SHP77 (cell line): ENCODE measurements around the gene ZNF462.
"Not testable (repeated sequence)": the region's sequence is repeated elsewhere in the genome, so short reads cannot be mapped to it uniquely, and the experiment has no call there.

Source experiments
- DNase-seq, 2 experiments: peaks; one replicate each; lab custom pipeline; 2025; lab: John Stamatoyannopoulos, UW

The ZNF462 gene

GRCh38 chr9:106889061-106889590 lies 26.2 kb downstream of the ZNF462 start:
- no peak for DNase-seq

GRCh38 chr9:106890608-106891007 lies 27.6 kb downstream of the ZNF462 start:
- DNase-seq, result no peak

GRCh38 chr9:106891286-106891685 lies 28.3 kb downstream of the ZNF462 start:
- DNase-seq, result no peak

- no peak for DNase-seq
Measured at GRCh38 chr9:106892632-106893031, 29.7 kb downstream of the ZNF462 start.

- no peak for DNase-seq
Measured at GRCh38 chr9:106893088-106893487, 30.1 kb downstream of the ZNF462 start.

DNA sequence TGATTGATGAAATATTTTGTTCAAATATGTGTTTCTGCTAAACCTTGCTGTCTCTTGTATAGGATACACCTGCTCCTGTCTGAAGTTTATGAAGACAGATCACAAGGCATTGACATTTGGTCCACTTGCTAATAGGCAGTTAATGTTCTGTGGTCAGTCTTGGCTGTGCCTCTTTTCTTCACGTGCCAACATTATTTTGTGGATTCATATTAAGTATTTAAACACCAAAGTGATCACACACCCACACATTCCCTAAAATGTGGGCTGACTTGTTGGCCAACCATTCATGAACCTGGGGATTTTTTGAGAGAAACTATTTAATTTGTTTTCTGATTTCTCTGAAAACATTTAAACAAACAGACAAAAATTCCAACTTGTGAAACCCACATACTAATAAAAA lies 33.7 kb downstream of the ZNF462 start:
- DNase-seq, result no peak

DNA sequence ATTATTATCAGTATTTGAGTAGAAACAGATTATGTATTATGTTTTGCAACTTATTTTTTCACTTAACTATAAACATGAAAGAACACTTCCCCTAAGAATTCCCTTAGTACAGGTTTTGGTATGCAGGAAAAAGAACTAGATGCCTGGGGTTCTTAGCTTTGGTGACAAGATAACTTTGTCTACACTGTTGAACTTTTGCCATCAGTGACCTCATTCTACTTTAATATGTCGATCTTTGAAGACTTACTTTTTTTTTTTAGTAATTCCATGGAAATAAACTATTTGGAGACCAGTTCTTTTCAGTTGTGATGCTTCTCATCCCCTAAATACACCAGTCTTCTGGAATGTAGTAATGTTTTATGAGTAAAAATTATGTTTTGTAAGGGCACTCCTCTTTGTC lies 34.3 kb downstream of the ZNF462 start:
- no peak for DNase-seq

DNA sequence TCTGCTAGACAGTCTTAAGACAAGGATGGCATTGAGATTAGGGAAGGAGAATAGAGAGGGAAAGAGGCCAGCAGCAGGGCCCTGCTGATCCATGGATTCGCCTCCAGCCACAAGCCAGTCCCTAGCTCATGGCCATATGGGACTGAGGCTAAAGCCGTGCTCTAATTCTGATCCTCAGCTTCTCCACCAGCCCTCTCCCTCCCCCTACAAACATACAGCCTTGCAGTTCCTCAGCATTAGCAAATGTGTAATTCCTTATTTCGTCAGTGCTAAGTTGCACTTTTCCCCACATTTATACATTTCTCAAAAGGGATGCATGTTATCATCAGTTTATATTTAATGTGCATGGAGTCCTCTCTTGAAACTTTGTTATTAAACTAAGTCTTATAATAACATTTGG lies 34.8 kb downstream of the ZNF462 start:
- no peak for DNase-seq

DNA sequence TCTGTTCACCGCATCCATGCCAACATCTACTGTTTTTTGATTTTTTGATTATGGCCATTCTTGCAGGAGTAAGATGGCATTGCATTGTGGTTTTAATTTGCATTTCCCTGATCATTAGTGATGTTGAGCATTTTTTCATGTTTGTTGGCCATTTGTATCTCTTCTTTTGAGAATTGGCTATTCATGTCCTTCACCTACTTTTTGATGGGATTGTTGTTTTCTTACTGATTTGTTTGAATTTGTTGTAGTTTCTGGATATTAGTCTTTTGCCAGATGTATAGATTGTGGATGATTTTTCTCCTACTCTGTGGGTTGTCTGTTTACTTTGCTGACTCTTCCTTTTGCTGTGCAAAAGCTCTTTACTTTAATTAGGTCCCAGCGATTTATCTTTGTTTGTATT lies 37.6 kb downstream of the ZNF462 start:
- DNase-seq, result not testable (repeated sequence)

- no peak for DNase-seq
Measured at GRCh38 chr9:106906129-106906528, 43.2 kb downstream of the ZNF462 start.

DNA sequence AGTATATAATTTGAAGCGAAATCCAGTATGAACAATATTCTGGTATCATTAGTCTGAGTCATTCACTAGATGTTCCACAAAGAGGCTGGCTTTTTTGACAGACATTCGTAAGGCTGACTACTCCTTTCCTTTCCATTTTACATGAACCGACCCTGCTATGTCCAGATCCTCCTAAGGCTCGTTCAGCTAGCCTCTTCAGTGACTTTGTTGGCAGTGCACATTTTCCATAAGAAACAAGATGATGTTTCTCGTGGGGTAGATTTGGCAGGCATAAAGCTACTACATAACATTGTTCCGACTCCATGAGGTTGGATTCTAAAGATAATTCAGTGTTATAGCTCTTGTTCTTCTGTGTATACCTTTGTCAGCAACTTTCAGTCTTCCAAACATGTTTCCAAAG lies 49.0 kb downstream of the ZNF462 start:
- DNase-seq, result no peak

GRCh38 chr9:106913276-106913675 lies 50.3 kb downstream of the ZNF462 start:
- no peak for DNase-seq

DNA sequence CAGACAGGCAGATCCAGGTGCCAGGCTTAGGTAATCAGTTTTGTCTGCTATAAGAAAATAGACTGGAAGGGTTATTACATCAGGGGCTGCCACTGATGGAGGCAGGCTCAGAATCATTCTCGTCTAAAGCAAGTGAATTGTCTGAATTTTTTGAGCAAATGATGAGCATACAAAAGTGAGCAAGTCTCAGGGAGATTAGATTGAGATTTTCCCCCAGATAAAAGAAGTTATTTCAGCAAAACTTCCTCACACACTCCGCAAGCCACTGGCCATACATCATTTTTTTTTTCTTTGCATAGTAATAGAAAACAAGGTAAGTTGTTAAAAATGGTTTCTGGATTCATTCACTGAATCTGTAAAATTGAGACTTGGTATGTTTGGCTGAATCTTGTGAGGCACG lies 52.9 kb downstream of the ZNF462 start:
- no peak for DNase-seq

- no peak for DNase-seq
Measured at GRCh38 chr9:106916466-106917235, 53.7 kb downstream of the ZNF462 start.

GRCh38 chr9:106918825-106919509 lies 56.0 kb downstream of the ZNF462 start:
- DNase-seq, result no peak

DNA sequence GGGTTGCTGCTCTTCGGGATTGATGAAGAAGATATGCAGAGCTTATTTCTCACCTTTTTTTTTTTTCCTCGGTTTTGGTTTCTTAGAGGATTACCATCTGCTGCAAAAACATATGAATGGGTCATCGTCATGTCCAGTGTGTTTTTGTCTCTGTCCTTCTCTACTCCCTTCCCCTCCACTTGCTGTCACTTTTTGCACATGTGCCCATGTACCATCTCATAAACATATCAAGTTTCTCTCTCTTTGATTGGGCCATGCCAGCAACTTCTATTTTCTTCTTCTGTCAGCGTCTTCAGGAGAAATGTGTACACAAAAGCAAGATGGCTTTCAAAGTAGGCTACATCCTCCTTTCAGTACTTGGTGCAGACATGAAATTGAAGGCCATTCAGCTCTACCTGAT lies 57.1 kb downstream of the ZNF462 start:
- no peak for DNase-seq

DNA sequence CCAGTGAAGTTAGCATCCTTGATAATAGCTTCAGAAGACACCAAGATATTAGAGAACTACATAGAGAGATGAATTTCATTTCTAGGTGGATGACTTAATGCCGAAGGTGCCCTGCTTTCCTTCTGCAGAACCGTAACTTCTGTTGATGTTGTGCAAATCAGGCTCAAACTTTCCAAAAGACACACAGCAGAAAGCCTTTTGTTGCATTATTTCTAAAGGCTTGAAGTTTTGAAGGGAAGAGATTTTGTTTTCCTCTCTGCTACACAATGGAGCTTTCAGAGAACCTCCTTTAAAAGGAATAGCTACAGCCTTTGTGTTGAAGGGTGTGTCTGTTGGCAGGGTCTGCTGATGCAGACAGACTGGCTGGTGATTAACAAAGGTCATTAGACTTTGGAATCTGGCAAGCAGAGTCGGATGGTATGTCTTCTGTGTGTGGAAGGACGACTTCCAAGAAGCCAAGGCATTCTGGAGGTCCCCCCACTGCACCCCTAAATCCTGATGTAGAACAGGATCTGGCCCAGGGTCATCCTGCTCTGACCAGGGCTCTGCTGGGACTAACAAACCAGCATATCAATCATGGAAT lies 57.8 kb downstream of the ZNF462 start:
- DNase-seq, result no peak

GRCh38 chr9:106921341-106921899 lies 58.5 kb downstream of the ZNF462 start:
- no peak for DNase-seq

DNA sequence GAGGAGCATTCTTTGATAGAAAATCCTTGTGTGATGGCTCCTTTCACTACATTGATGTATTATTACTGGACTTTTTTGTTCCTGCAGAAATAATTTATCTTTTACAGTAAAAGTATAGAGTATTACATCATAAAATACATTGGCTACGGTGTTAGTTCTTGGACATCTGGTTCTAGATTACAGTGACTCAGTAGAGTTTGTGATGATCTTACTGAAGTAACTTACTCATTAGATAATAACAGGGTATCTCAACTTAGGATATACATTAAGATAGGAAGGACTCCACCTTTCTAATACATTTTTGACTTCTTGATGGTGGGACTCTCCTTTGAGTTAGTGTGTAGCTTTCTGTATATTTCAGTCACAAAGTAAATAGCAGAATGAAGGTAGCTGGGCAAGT lies 59.1 kb downstream of the ZNF462 start:
- DNase-seq, result no peak

GRCh38 chr9:106925392-106925791 lies 62.4 kb downstream of the ZNF462 start:
- no peak for DNase-seq

GRCh38 chr9:106927916-106928315 lies 65.0 kb downstream of the ZNF462 start:
- no peak for DNase-seq

DNA sequence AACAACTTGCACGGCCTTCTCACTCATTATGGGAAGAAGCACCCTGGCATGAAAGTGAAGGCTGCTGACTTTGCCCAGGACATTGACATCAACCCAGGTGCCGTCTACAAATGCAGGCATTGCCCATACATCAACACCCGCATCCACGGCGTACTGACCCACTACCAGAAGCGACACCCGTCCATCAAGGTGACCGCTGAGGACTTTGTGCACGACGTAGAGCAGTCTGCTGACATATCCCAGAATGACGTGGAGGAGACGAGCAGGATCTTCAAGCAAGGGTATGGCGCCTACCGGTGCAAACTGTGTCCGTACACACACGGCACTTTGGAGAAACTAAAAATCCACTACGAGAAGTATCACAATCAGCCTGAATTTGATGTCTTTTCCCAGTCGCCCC lies 65.4 kb downstream of the ZNF462 start:
- DNase-seq, result no peak
